ENCODE results near the gene EVL. TPM values are rescaled to one million over a fixed set of nuclear protein-coding genes. Genes with fewer than 3 reads are reported as not detected.

The EVL gene
- total and polyA plus RNA-seq, 2 donors (not counting 1 experiment from before 2014, with no cell fraction given): 23.5 to 28.1 TPM

DNA sequence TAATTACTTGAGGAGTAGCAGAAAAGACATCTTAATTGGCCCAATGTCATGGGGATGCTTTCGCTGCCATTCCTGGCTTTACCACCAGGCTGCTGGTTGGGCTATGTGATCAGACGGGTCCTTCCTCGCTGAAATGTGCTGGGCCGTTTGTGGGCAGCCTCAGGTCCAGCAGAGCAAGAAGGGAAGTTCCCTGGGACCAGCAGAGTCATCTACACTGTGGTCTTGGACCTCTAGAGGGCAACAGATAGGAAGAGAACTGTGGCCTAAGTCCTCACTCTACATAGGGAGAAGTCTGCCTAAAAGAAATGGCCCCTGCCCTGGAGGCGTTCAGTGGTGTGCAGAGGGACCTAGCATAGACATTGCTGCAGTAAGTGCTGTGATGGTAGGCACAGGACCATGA lies 10.9 kb downstream of the EVL start:
- Histone ChIP-seq H3K4me3 (replicated peaks in 1 of 4; ENCODE audit: control extremely low read depth in 1 of 4, insufficient read depth in 1 of 4, low read depth in 3 of 4, low read length in 4 of 4) (no peak overlapping the region), H3K4me1 (ENCODE audit: control insufficient read depth, extremely low read depth, insufficient read depth, low read length) (peaks cover 10% of the 10 kb centered on the region), H3K27ac (ENCODE audit: insufficient read depth, low read length) (no peak overlapping the region), H3K79me2 (ENCODE audit: control insufficient read depth, insufficient read depth, low read length) (no peaks in the 10 kb centered on the region), H4K20me1 (ENCODE audit: control insufficient read depth, extremely low read depth, insufficient read depth, low read length) (no peaks in the 10 kb centered on the region), H3K27me3 (ENCODE audit: control insufficient read depth, insufficient read depth, low read length) (no peaks in the 10 kb centered on the region), H3K9ac (ENCODE audit: insufficient read depth, low read length) (no peak overlapping the region), H3K9me3 (ENCODE audit: control insufficient read depth, insufficient read depth, low read depth, low read length) (no peaks in the 10 kb centered on the region), H3K36me3 (ENCODE audit: control insufficient read depth, insufficient read depth, low read length) (no peaks in the 10 kb centered on the region), H3K4me2 (ENCODE audit: extremely low read depth, insufficient read depth, low read length) (no peak overlapping the region), H2AFZ (ENCODE audit: low read length) (no peak overlapping the region)
- DNase-seq (ENCODE audit: low read depth in 2 of 2): peak in 1 of 2 donors; percentile 14
- TF ChIP-seq EZH2 (IDR thresholded peaks at IDR 0.05; ENCODE audit: low read length, missing control alignments): no peak
- TF ChIP-seq, protein P1, sequence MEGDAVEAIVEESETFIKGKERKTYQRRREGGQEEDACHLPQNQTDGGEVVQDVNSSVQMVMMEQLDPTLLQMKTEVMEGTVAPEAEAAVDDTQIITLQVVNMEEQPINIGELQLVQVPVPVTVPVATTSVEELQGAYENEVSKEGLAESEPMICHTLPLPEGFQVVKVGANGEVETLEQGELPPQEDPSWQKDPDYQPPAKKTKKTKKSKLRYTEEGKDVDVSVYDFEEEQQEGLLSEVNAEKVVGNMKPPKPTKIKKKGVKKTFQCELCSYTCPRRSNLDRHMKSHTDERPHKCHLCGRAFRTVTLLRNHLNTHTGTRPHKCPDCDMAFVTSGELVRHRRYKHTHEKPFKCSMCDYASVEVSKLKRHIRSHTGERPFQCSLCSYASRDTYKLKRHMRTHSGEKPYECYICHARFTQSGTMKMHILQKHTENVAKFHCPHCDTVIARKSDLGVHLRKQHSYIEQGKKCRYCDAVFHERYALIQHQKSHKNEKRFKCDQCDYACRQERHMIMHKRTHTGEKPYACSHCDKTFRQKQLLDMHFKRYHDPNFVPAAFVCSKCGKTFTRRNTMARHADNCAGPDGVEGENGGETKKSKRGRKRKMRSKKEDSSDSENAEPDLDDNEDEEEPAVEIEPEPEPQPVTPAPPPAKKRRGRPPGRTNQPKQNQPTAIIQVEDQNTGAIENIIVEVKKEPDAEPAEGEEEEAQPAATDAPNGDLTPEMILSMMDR (conservative IDR thresholded peaks at IDR 0.05 in 1 of 2, IDR thresholded peaks at IDR 0.05 in 1 of 2; ENCODE audit: low read depth in 1 of 2, low read length in 2 of 2): no peak

DNA sequence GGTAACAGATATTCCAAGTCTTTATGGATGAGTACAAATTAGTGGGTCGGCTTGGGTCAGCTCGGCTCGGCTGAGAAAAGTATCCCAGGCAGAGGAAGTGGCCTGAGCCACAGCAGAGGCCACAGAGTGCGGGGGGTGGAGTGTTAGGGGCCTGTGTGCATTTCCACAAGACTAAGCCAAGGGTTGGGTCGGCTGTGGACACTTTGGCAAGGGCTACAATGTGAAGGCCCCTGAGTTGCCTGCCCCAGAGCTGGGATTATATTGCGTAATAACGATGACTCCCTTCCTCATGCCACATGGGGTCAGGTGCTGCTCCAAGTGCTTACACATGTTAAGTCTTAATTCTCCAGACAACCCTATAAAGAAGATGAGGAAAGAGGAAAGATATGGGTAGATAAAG lies 11.4 kb downstream of the EVL start:
- Histone ChIP-seq H3K27ac (ENCODE audit: insufficient read depth, low read length) (no peak overlapping the region), H3K4me1 (ENCODE audit: control insufficient read depth, extremely low read depth, insufficient read depth, low read length) (peaks cover 10% of the 10 kb centered on the region), H3K9me3 (ENCODE audit: control insufficient read depth, insufficient read depth, low read depth, low read length) (no peaks in the 10 kb centered on the region), H3K4me3 (replicated peaks in 1 of 4; ENCODE audit: control extremely low read depth in 1 of 4, insufficient read depth in 1 of 4, low read depth in 3 of 4, low read length in 4 of 4) (no peak overlapping the region), H2AFZ (ENCODE audit: low read length) (no peak overlapping the region), H3K79me2 (ENCODE audit: control insufficient read depth, insufficient read depth, low read length) (no peaks in the 10 kb centered on the region), H4K20me1 (ENCODE audit: control insufficient read depth, extremely low read depth, insufficient read depth, low read length) (no peaks in the 10 kb centered on the region), H3K9ac (ENCODE audit: insufficient read depth, low read length) (no peak overlapping the region), H3K4me2 (ENCODE audit: extremely low read depth, insufficient read depth, low read length) (no peak overlapping the region), H3K27me3 (ENCODE audit: control insufficient read depth, insufficient read depth, low read length) (no peaks in the 10 kb centered on the region), H3K36me3 (ENCODE audit: control insufficient read depth, insufficient read depth, low read length) (no peaks in the 10 kb centered on the region)
- TF ChIP-seq, protein P1 (conservative IDR thresholded peaks at IDR 0.05 in 1 of 2, IDR thresholded peaks at IDR 0.05 in 1 of 2; ENCODE audit: low read depth in 1 of 2, low read length in 2 of 2): no peak
- TF ChIP-seq EZH2 (IDR thresholded peaks at IDR 0.05; ENCODE audit: low read length, missing control alignments): no peak
- DNase-seq (ENCODE audit: low read depth in 2 of 2): peak; percentile 63 to 78

DNA sequence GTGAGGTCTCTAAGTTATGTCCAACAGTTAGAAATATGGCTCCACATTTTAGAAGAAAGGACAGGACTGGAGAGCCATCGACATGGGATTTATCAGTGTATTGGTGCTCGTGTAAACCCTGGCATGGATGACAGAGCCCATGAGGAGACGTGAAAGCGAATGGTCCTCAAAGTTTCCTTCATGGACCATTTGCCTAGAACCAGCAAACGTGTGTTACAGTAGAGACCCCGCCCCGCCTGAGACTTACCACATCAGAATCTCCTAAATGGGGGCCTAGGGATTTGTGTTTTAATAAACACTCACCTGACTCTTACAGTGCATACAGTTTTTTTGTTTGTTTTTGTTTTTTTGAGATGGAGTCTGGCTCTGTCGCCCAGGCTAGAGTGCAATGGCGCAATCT lies 12.2 kb downstream of the EVL start:
- H4K20me1 ChIP-seq (ENCODE audit: control insufficient read depth, extremely low read depth, insufficient read depth, low read length): no peaks in the 10 kb centered on the region
- peaks cover 10% of the 10 kb centered on the region for H3K4me1 ChIP-seq (ENCODE audit: control insufficient read depth, extremely low read depth, insufficient read depth, low read length)
- no peaks in the 10 kb centered on the region for H3K79me2 ChIP-seq (ENCODE audit: control insufficient read depth, insufficient read depth, low read length)
- no peaks in the 10 kb centered on the region for H3K27me3 ChIP-seq (ENCODE audit: control insufficient read depth, insufficient read depth, low read length)
- H3K36me3 ChIP-seq (ENCODE audit: control insufficient read depth, insufficient read depth, low read length): no peaks in the 10 kb centered on the region
- DNase-seq (ENCODE audit: low read depth in 2 of 2): no peak
- H3K27ac ChIP-seq (ENCODE audit: insufficient read depth, low read length): no peak overlapping the region
- no peak overlapping the region for H2AFZ ChIP-seq (ENCODE audit: low read length)
- no peak overlapping the region for H3K9ac ChIP-seq (ENCODE audit: insufficient read depth, low read length)
- no peaks in the 10 kb centered on the region for H3K9me3 ChIP-seq (ENCODE audit: control insufficient read depth, insufficient read depth, low read depth, low read length)
- H3K4me3 ChIP-seq (replicated peaks in 1 of 4; ENCODE audit: control extremely low read depth in 1 of 4, insufficient read depth in 1 of 4, low read depth in 3 of 4, low read length in 4 of 4): no peak overlapping the region
- TF ChIP-seq, protein P1 (conservative IDR thresholded peaks at IDR 0.05 in 1 of 2, IDR thresholded peaks at IDR 0.05 in 1 of 2; ENCODE audit: low read depth in 1 of 2, low read length in 2 of 2): no peak
- TF ChIP-seq EZH2 (IDR thresholded peaks at IDR 0.05; ENCODE audit: low read length, missing control alignments): no peak
- H3K4me2 ChIP-seq (ENCODE audit: extremely low read depth, insufficient read depth, low read length): no peak overlapping the region

Data from fibroblast of lung (primary cell).